GM19043 (cell line): ENCODE results near the gene DLG2.

ENCODE experiments used
- ATAC-seq: cut with Tn5 transposase; IDR thresholded peaks from one replicate; pipeline ENCODE4 v1.9.1; 2021; ENCODE audit warnings: low read depth; ENCODE audit not compliant: unreplicated experiment

The DLG2 gene

DNA sequence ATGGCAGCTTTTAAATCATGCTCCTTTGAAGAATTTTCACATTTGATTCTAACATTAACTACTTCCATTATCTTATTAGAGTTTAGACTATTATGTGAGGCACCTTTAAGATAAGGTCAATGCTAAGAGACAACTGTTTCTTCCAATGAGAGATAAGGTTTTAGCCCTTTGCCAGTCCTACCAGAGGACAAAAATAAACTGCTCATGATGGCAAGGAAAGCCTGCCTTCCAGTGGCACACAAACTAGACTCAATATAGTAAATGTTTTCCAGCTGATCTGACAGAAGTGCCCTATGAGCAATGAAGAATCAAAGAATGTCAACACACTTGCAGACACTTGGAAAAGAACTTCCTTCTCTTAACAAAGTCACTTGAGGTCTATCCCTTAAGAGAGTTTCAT, 1188.6 kb downstream of the DLG2 start:
- no peak for ATAC-seq

DNA sequence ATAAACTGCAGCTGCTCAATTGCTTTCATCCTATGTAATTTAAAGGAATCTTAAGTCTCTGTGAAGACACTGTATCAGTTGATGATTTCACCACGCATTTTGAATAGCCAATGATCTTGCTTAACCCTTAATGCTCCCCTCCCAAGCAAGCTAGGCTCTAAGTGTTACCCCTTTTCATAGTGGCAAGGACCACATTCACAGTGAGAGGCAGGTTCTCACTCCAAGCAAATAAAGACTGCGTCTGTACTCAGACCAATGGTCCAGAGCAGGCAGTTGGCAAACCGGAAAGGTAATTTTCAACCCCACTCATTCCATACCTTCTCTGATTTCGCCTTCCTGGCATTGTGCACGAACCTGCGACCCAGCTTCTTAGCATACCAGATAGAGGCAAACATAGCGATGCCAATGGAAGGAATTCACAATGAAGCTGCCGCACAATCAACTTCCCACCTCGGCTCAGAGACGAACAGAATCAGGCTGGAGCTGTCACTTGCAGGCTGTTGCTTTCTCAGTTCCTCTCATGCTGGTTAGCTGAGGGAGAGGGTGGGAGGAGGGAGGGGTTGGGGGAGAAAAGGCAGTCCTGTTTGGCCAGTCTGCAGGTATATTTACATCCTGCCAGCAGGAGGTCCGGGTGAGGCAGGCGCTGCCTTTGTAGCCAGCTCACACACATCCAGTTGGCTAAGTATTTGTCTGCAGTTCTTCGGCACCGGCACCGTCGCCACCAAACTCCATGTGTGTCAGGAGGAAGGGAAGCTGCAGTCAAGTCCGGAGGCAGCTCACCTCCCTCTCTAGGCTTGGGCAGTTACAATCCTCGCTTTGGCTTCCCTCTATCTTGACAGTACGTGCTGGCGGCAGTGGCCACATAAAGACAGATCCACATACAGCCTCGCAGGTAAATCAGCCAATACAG, 1189.8 kb downstream of the DLG2 start:
- peak; percentile 88 for ATAC-seq

DNA sequence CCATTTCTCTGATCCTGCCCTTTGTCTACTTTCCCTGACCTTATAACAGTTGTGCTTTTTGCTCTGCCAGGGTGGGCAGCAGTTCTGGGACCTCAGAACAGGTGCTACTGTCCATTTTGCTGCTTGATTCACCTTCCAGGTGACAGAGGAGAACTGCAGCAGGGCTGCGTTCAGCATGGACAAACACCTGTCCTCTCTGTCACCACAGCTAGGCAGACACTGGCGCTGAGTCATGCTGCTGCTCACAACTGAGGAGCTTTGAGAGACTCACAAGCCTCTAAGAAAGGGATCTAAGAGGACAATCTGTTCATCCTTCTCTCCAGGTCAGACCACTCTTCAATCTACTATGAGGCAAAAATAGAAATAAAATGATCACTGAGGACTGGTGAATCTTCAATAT, 1196.5 kb downstream of the DLG2 start:
- ATAC-seq, result no peak

DNA sequence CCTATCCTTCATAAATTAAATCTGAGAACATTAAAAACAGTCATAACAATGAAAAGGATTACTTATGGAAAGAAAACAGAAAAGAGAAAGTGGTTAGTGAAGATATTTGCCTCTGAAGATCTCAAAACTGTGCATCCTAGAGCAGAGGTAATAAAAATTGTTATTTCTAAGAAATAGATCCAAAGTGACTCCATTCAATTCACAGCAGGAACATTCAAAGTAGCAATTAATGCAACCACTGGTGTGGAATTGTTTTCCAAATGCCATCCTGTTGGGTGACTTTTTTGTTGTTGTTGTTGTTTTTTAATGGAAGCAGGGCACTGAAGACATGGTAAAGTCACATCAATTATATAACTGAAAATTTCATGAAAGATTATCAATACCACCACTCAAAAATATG, 1201.5 kb downstream of the DLG2 start:
- ATAC-seq, result no peak

DNA sequence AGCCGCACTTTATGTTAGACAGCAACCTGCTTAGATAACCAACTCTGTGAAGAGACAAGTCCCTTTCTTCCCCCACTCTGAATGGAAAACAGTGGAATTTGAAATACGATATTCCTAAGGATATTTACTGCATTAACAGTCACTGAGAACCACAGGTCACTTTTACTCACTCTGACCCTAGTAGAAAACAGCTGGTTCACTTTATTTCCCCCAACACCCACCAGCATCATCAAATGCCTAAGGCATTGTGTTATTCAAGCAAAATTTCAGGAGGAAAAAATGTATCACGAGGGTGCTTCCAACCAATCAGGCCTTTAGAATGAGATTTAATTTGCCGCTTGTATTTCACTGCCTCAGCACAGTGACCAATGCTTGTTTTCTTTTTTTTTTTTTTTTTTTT, 1206.9 kb downstream of the DLG2 start:
- ATAC-seq, result no peak

DNA sequence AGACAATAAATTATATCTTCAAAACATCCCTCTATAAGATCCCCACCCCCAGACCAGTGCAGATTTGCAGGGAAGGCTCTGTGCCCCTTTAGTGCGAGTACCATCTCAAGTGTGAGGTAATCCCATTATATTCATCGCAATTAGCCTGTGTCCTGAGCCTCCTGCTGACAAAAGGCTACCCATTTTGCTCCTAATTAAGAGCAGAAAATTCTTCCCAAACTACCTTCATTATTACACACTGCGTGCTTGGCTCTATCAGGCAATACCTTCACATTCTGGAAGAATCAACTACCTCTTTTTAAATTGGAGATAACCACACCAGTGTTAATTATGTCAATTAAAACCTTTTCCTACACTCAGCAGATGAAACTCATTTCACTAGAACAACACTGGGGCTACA, 1207.5 kb downstream of the DLG2 start:
- ATAC-seq, result no peak

DNA sequence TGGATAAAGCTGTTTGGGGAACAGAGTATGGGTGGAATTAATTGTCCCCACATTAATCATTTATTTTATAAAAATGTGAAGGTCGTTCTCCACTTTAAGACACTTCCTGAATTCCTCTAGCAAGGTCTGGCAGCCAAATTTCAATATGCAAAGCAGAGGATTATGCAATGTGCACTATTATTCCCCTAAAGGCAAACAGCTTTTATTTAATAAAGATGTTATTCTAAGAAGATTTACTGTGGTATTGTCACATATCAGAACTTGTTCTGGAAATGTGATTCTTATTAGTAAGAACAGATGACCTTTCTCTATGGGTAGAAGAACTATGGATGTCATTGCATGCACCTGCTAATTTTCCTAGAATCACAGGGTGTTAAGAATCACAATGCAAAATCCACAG, 1212.2 kb downstream of the DLG2 start:
- no peak for ATAC-seq

DNA sequence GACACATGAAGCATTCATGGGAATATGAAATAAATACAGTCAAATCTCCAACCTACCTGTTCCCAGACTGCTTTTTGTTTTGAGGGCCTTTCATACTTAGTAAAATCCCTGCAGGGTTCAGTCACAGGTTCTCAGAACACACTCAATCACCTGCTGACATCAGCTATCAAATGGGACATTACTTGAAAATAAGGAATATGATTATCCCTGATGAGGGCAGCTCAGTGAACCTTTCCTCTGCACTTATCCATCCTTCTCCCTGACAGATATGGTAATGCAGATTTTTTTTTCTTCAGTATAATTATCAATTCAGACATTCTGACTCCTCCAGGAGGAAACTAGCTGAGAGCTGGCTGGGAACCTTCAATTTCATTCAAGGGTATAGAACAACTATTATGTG, 1213.6 kb downstream of the DLG2 start:
- ATAC-seq, result no peak

DNA sequence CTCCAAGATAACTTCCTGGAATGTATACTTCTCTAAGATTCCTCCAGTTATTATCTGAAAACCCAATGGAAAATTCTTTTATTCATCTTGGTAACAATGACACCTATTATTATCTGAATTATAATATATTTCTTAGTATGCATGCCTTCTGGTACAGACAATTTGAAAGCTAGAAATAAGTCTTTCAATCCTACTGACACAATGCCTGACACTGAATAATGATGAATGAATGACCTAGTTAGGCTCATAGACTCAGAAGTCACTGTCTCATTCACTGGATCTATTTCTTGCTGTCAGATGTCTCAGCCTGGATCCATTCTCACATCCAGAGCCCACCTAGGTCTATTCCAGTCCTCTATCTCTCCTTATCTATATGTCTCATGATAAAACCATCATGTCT, 1214.3 kb downstream of the DLG2 start:
- ATAC-seq, result no peak

DNA sequence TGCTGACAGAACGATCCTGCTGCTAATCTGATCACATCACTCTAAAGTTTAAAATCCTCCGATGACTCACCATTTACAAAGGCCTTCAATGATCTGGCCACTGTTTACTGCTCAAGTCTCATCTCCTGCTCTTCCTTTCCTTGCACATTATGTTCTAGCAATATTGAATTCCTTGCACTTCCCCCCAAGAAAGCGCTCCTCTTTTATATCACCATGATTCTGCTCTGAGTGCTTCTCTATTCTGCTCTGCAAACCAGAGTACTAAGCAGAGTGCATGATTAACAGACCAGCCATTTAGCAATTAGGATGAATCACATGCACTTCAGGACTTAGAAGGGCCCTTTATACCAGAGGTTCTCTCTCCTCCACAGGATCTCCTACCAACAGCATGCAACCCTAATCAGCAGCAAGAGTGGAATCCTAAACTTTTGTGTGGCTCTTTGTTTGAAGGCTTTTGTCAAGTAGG, 1218.2 kb downstream of the DLG2 start:
- ATAC-seq, result no peak

DNA sequence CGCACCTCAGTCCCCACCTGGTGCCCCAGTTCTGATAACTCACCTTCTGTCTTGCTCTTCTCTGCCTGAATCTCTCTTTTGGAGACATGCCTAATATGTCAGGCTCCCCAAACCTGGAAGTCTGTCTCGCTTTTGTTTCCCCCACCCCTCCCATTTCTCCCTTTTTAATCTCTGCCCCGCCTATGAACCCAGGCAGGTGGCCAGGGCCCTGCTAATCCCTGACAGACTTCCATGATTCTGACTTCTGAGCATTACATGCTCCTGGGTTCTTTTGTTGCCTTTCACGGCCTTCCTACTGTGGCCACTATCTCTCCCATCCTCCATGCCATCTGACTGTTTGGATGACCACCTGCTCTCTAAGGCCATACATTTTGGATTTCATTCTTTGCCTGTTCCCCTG, 1220.1 kb downstream of the DLG2 start:
- ATAC-seq, result no peak

DNA sequence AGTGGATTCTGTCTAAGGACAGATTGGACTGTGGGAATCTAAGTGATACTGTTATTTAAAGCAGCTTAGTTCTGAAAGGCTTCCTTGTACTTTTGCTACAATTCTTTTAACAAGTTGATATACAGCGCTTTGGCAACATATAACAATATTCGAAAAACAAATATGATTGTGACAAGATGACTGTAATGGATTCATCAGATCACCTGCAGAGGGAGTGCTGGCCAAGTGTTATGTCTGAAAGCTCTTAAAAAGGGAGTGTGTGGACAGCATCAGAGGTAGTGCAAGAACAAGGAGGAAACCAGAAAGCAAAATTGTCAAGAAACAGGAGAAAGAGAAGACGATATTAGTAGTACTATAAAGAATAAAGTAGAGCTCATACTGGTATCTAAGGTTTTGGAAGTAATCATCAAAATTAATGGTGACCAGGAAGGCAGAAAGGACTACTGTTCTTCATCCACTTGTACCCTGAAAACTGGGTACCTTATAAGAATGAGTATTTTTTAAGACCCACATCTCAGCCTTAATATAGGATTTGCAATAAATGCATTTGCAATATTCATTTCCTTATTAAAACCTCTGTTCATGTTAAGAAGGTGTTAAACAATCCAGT, 1229.0 kb downstream of the DLG2 start:
- ATAC-seq, result no peak

DNA sequence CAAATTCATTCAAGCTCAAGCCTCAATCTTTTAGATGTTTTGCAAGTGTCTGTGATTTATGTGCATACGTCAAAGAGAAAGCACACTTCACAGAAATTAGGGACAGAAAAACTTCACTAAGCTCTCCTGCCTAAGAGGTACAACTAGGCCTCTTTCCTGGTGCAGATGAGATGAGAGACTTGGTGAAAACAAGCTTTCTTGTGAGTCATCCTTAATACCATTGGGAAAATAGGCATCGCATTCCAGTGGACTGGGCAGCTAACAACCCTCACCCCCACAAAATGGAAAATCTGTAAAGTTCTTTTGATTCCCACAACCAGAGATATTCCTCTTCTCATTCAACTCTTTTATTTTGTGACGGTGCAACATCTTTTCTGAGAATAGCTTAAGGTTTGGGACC, 1230.6 kb downstream of the DLG2 start:
- no peak for ATAC-seq

DNA sequence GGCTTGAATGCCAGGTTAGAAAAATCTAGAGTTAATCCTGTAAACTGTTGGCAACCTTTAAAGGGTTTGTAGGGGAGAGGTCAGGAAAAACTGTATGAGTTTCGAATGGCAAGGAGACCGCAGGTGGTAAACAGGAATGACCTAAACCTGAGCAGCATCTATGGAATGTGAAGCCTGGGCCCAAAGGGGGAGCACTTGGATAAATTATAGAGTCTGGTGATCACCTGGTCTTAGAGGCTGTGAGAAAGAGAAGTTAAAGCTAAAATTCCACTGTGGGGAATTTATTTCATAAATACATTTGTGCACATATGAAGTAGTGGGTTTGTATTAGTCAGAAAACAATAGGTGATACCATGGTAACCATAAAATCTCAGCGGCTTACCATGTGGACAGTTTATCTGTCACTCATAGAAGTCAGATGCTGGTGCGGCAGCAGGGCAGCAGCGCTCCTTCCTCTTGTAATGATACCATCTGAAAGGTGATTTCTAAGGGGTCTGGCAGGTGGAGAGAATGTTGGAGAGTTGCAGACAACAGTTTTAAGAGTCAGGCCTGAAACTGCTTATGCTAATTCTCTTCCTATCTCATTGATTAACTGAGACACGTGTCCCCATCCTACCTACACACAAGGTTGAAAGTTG, 1236.6 kb downstream of the DLG2 start:
- no peak for ATAC-seq

DNA sequence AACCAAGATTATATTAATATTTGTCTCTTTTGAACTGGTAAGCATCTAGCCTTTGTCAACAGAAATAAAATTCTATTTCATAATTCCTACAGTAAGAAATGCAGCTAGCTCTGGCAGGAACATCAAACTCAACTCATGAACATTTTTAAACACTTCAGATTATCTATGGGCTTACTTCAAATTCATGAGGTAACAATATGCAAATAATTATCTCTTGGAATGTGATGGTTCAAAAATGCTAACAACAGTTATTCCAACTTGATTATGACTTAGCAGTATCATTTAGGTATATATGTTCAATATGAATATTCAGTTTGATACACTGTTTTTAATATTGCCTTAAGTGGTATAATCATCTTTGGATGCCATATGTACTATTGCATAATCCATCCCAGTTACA, 1237.4 kb downstream of the DLG2 start:
- no peak for ATAC-seq

DNA sequence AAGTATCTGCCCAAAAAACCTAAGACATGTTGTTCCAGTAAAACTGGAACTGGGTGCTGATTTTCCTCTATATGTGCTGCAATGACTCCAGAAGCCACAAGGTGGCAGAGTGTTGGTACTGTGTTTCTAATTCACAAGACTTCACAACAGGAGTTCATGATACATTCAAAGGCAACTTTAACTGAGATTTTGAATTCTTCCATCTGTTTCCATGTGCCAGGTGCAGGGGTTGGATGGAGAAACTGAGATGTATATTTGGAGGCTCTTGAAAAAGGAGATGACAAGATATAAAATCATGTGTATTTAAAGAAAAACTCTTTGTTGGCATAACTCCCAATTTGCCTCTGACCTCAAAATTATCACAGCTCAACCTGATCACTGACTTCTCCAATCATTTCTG, 1242.4 kb downstream of the DLG2 start:
- no peak for ATAC-seq

DNA sequence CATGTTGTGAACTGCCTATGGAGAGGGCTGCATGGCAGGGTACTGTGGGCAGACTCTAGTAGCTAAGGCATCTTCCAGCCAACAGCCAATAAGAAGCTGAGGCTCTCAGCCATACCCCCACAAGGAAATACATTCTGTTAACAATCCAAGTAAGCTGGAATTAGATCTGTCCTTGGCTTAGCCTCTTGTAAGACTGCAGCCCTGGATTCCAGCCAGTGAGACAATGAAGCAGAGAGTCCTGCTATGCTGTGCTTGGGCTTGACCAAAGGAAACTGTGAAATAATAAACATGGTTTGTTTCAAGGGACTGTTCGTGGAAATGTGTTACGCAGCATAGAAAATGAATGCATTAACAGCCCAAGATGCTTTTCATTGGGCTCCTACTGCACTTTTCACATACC, 1243.6 kb downstream of the DLG2 start:
- no peak for ATAC-seq

DNA sequence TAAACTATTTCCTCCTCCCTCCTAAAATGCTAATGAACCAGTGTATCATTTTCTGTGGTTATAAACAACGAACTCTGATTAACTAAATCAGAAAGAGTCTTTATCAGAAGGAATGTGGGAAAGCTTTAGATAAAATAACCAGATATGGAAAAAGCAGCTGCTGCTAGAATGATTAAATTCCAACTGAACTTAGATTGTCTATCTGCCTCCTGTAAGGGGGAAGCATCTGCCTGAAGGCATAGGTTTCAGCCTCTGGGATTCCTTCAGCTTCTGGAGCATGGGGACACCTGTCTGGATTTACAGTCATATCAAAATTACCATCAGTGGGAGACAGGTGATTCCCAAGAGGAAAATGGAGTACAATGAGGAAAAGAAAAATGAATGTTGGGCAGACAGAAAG, 1245.5 kb downstream of the DLG2 start:
- ATAC-seq, result no peak

DNA sequence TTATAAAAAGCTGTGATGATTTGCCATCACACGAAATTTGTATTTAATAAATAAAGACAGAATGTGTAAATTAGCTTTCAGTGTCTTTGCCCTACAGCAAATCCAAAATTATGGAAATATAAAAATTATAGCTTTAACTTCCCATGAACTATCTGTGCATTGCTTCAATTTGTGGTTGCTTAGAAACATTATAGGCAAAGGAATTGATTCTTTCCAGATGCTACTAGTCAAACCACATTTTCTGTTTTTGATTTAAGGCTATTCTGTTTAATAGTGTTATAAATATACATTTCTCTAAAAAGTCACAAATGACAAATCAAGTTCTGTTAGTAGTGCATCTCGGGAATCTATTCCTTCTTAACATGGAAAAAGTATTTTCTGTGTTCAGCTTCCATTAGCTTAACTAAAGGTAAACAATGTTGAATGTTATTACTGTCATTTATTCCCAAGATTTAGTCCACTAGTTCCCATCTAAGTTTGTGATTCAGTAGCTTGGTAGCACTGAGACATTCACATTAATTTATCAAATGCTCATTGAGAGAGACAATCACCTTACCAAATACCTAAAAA, 1254.7 kb downstream of the DLG2 start:
- no peak for ATAC-seq

DNA sequence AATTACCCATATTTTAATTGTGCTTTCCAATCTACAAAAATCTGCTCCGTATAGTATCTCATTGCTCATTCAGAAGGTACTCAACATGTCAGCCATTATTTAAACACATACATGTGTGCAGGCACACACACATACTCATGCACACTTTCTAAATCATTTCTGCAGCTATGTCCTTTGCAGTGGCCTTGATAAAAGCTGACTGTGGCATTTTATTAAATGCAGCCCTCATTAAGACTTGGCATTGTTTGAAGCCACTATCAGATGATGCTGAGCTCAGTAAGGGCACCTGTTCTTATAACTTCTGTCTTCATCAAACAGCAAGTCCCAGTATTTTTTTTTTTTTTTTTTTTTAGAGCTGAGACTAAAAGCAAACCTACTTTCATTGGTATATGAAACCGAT, 1269.1 kb downstream of the DLG2 start:
- no peak for ATAC-seq

DNA sequence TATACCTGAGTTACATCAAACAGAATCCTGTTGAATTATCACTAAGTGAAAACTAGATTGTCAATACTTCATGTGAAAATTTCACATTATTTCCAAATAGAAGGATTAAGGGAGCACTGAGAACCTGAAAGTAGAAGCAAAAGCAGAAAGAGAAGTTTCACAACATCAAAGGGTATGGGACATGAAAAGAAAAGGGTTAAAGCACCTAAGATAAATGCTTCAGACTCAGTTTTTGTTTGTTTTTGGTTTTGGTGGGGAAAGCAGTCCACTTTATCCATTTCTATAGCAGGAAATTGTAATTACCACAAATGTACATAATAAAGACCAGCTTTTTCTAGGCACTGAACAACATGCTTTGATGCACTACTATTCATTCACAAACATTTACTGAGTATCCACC, 1271.2 kb downstream of the DLG2 start:
- no peak for ATAC-seq
